Suprapubic skin (tissue), 4 donors: ENCODE data around the gene ZAR1.

Experiments used
- POLR2A ChIP-seq, 2 donors: fragments of 450-650 bp; IDR thresholded peaks; one replicate each; pipeline ENCODE4 v1.6.1; 2017; ENCODE audit warnings: antibody characterized with exemption in 2 of 2, mild to moderate bottlenecking in 2 of 2, moderate library complexity in 2 of 2
- POLR2AphosphoS5 ChIP-seq, 3 donors: sonication (generic); formaldehyde crosslinking; IDR thresholded peaks; one replicate each; pipeline ENCODE4 v1.6.1; 2017; ENCODE audit warnings: antibody characterized with exemption in 3 of 3
- TF ChIP-seq, protein P1 (sequence below), 2 donors: fragments of 200-600 bp in 1 of 2; fragments of 450-650 bp in 1 of 2; sonication (generic) in 1 of 2; IDR thresholded peaks; one replicate each; pipeline ENCODE4 v1.5.1; 2016 to 2019; ENCODE audit warnings: antibody characterized with exemption in 2 of 2, mild to moderate bottlenecking in 1 of 2, moderate library complexity in 1 of 2

DNA sequence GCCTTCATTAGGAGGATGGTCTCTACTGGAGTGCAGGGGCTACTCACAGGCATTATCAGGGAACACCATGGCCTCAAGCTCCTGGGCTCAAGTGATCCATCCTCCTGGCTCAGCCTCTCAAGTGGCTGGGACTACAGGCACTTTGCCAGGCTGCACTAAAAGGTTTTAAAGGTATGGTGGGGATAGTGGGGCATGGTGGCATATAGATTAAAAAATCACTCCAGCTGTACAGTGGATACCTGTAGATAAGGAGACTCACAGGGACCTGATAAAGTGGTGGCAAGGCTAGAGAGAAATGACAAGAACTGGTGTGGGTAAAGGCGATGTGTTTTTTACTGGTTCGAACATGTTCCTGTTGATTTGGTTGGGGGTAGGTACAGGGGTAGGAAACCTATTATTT lies 5.9 kb downstream of the ZAR1 start:
- TF ChIP-seq POLR2A (IDR thresholded peaks at IDR 0.05) (no peak), POLR2AphosphoS5 (IDR thresholded peaks at IDR 0.05) (no peak)
- TF ChIP-seq, protein P1, sequence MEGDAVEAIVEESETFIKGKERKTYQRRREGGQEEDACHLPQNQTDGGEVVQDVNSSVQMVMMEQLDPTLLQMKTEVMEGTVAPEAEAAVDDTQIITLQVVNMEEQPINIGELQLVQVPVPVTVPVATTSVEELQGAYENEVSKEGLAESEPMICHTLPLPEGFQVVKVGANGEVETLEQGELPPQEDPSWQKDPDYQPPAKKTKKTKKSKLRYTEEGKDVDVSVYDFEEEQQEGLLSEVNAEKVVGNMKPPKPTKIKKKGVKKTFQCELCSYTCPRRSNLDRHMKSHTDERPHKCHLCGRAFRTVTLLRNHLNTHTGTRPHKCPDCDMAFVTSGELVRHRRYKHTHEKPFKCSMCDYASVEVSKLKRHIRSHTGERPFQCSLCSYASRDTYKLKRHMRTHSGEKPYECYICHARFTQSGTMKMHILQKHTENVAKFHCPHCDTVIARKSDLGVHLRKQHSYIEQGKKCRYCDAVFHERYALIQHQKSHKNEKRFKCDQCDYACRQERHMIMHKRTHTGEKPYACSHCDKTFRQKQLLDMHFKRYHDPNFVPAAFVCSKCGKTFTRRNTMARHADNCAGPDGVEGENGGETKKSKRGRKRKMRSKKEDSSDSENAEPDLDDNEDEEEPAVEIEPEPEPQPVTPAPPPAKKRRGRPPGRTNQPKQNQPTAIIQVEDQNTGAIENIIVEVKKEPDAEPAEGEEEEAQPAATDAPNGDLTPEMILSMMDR (IDR thresholded peaks at IDR 0.05) = no peak
